ENCODE results near the gene FAM13A.

FAM13A gene

DNA sequence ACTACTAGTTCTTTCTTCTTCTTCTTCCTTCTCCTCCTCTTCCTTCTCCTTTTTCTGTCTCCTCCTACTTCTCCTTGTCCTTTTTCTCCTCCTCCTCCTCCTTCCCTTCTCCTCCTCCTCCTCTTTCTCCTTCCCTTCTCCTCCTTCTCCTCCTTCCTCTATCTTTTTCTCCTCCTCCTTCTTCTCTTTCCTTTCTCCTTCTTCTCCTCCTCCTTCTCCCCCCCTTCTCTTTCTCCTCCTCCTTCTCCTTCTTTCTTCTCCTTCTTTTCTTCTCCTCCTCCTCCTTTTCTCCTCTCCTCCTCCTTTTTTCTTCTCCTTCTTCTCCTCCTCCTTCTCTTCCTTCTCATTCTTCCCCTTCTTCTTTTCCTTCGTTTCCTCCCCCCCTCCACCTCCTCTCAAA, 337.6 kb downstream of the FAM13A start:
- no peak for DNase-seq (ENCODE audit: low read depth)

DNA sequence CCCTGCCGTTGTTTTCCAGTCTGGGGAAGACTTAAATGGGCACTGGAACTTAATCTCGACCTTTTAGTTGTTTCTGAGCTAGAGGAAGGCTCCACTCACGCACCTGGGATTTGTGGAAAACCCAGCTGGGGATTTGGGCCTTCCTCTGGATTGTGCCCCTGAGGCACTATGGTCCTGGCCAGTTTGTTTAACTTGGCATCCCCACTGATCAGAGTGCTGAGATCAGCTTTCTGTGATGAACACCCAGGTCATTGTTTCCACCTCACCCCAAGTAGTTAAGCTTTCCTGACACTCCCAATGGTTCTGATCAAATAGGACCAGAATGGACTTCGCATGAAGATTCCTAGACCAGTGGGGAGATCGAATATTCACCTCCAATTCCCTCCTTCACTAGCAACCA, 338.9 kb downstream of the FAM13A start:
- DNase-seq (ENCODE audit: low read depth) = no peak

DNA sequence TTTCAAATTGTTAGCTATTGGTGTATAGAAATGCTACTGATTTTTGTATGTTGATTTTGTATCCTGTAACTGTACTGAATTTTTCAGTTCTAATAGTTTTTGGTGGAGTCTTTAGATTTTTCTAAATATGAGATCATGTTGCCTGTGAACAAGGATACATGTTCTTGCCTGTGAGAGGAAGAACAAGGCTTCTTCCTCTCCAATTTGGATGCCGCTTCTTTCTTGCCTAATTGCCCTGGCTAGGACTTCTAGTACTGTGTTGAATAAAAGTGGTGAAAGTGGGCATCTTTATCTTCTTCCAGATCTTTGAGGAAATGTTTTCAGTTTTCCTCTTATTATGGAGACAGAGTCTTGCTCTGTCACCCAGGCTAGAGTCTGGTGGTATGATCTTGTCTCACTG, 343.2 kb downstream of the FAM13A start:
- no peak for DNase-seq (ENCODE audit: low read depth)

- DNase-seq (ENCODE audit: low read depth) = no peak
These were observed 347.0 kb downstream of the FAM13A start for GRCh38 chr4:88709989-88710388.

GRCh38 chr4:88706574-88706973, 350.4 kb downstream of the FAM13A start:
- peak; percentile 69 for DNase-seq (ENCODE audit: low read depth)

GRCh38 chr4:88705805-88706492, 351.0 kb downstream of the FAM13A start:
- DNase-seq (ENCODE audit: low read depth) = no peak

DNA sequence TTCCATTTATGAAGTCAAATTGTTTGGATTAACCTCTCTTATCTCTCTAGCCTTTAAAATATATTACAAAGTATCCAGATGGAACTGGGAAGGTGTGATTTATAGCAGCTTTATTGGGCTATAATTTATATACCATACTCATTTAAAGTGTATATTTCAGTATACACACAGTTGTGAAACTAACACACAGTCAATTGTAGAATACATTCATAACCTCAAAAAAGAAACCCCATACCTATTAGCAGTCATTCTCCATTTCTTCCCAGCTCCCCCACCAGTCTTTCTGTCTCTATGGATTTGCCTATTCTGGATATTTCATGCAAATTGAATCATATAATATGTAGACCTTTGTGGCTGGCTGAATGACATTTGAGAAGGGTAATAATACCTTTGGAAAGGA, 351.8 kb downstream of the FAM13A start:
- no peak for DNase-seq (ENCODE audit: low read depth)

GRCh38 chr4:88702782-88703181, 354.2 kb downstream of the FAM13A start:
- no peak for DNase-seq (ENCODE audit: low read depth)

DNA sequence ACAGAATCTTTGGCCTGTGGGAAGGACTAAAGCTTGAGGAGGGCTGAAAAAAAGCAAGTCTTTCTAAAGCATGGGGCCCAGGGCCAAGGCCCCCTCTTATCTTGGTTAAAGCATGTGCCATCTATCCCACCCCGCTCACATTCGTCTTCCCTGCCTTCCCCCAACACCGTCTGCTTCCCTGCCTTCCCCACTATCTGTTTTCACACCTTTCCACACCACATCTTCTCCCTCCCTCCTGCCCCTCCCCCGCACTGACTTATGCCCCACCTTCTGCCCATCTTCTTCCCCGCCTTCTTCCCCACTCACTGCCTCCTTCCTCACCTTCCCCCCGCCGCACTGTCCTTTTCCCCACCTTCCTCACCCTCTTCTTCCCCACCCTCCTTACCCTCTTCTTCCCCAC, 358.5 kb downstream of the FAM13A start:
- DNase-seq (ENCODE audit: low read depth) = no peak

DNA sequence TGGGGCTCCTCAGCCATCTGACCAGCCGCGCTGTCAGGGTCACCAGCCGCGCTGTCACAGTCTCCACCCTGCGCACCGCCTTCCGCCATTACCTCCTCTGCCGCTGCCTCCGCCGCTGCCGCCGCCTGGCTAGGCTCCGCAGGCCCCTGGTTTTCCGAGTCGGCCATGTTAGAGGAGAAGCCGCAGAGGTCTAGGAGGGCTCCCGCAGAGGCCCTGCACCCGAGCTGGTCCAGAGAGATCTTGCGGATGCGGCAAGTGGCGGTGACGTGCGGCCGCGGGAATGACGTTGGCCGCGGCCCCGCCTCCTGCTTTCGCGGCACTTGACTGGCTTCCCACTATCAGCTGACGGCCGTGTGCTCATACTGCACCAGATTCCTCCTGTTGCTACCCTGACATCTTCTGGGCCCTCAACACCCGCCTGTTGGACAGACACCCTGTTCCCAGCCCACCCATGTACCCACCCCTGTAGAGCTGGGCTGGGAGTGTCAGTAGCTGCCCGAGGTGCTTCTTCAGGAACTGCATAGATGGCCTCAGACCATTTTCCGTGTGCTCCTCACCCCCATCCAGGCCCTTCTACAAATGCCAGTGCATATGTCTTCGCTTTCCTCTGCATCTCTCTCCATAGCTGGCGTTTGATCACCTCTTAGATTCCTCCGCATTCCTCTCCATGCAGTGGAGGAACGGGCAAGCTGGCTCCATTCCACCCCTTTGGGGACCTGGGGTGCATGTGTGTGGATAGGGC, 359.2 kb downstream of the FAM13A start, which contains the start of gene NAP1L5:
TSS of gene NAP1L5 (minus strand) at position 242 of the 742 bp plus-strand sequence. CDS start at position 167, 75 bp downstream.
- peak; percentile 39 for DNase-seq (ENCODE audit: low read depth)

- DNase-seq (ENCODE audit: low read depth) = no peak
These were observed 359.8 kb downstream of the FAM13A start for GRCh38 chr4:88697141-88697540.

DNA sequence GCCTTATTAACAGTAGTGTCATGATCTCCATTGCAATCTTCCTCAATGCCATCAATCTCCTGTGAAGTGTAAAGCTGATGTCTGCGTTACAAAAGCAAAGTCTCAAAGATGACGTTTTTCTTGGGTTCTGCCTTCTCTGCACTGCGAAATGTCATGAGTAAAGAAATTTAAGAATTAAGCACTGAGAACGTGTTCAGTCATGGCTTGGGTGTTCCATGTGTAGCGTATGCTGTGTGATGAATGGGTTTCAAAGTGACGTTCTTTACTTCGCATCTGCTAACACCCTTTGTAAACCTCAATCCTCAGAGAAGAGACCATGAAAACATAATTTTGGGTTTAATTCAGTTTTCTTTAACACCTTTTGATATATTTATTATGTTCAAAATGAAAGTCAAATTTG, 360.4 kb downstream of the FAM13A start:
- DNase-seq (ENCODE audit: low read depth) = no peak

DNA sequence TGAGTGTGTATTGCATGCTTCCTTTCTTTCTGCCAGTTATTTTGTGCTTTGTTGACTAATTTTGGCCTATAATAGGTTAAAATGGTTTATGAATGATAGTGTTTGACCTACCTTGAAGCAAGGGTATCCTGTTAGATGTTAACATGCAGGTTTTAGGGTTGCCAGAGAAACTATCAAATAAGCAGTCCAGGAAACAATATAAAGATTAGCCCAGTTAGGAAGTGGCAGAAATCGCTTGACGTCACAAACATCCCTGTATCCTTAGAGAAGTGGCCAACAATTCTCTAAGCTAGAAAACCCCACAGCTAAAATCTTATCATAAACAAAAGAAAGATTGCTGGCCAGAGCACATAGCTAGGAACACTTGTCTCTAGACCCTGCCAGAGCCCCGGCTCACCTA, 363.2 kb downstream of the FAM13A start:
- no peak for DNase-seq (ENCODE audit: low read depth)

DNA sequence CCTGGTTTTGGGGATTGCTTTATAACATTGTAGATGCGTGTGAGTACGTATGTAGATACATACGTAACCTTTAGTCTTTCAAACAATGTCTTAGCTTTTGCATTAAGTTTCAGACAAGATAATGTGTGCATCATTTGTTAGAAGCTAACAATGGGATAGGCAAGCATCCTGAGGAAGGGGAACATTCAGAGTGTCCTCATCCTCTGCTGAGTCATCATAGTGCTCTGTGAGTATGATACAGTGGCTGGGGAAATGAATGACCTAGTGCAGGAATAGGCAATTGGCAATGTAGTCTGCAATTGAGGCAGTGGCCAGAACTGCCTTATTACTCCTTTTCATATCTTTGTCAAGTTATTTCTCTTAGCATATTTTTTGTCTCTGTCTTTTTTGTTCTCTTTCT, 366.6 kb downstream of the FAM13A start:
- no peak for DNase-seq (ENCODE audit: low read depth)

DNA sequence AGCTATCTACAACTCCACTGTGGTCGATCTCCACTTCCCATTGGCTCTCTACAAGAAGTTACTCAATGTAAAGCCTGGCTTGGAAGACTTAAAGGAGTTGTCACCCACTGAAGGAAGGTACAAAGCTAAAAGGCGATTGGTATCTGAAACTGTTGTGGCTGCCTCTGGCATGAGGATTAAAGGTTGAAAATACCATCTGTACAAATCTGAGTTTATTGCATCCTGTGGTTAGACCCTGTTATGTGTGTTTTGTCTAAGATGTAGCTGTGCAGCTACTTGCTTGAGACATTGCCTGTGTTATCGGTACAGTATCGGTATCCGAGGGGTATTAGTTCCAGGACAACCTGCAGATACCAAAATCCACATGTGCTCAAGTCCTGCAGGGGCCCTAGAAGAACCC, 375.8 kb downstream of the FAM13A start:
- DNase-seq (ENCODE audit: low read depth) = no peak

Data from fibroblast of the conjunctiva (primary cell).